ENCODE data around the gene FAM234B. TPM values are rescaled to one million over a fixed set of nuclear protein-coding genes. Genes with fewer than 3 reads are reported as not detected.
"Not testable (repeated sequence)": the region's sequence is repeated elsewhere in the genome, so short reads cannot be mapped to it uniquely, and the experiment has no call there.

FAM234B gene
- total RNA-seq, 1 donor from 2014 or later, result 16.3 TPM

- Mint-ChIP-seq H3K27me3 (ENCODE audit: low read depth) (peaks cover 19% of the 10 kb centered on the region), H3K9me3 (no peaks in the 10 kb centered on the region), H3K27ac (ENCODE audit: unreplicated experiment) (no peak overlapping the region), H3K4me3 (peak overlapping the region; percentile 43), H3K36me3 (ENCODE audit: low read depth) (no peaks in the 10 kb centered on the region), H3K4me1 (peaks cover 22% of the 10 kb centered on the region)
- DNase-seq (ENCODE audit: low read depth, low spot score), result no peak
- TF ChIP-seq CTCF (conservative IDR thresholded peaks at IDR 0.05), result no peak
These were observed 2.8 kb downstream of the FAM234B start for GRCh38 chr12:13046964-13047363.

DNA sequence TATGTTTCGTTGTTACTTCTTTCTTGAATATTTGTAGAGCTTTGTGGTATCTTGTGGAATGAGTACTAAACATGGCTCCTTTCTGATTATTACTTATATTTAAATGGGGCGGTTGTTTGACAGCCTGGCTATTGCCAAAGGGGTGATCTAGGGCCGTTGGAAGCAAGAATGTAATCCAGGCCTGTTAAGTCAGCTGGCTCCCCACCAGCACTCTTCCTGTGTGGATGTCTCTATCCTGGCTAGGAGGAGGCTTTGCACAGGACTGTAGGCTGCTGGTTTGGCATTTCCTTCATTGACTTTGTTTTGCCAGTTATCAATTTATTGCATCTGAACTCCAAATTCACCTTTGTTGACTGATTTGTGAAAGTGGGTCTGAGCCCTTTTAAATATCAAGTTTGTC lies 5.6 kb downstream of the FAM234B start:
- peaks cover 2% of the 10 kb centered on the region for H3K27me3 Mint-ChIP-seq (ENCODE audit: low read depth)
- H3K27ac Mint-ChIP-seq (ENCODE audit: unreplicated experiment), result no peak overlapping the region
- no peak for DNase-seq (ENCODE audit: low read depth, low spot score)
- H3K4me1 Mint-ChIP-seq, result peaks cover 19% of the 10 kb centered on the region
- no peak overlapping the region for H3K4me3 Mint-ChIP-seq
- H3K36me3 Mint-ChIP-seq (ENCODE audit: low read depth), result peaks cover 8% of the 10 kb centered on the region
- peaks cover 4% of the 10 kb centered on the region for H3K9me3 Mint-ChIP-seq
- TF ChIP-seq CTCF (conservative IDR thresholded peaks at IDR 0.05), result no peak

GRCh38 chr12:13052421-13052820 lies 8.2 kb downstream of the FAM234B start:
- DNase-seq (ENCODE audit: low read depth, low spot score), result no peak
- Mint-ChIP-seq H3K36me3 (ENCODE audit: low read depth) (peaks cover 11% of the 10 kb centered on the region), H3K27ac (ENCODE audit: unreplicated experiment) (no peak overlapping the region), H3K27me3 (ENCODE audit: low read depth) (no peaks in the 10 kb centered on the region), H3K9me3 (peaks cover 4% of the 10 kb centered on the region), H3K4me1 (peaks cover 15% of the 10 kb centered on the region), H3K4me3 (no peak overlapping the region)
- TF ChIP-seq CTCF (conservative IDR thresholded peaks at IDR 0.05), result no peak

DNA sequence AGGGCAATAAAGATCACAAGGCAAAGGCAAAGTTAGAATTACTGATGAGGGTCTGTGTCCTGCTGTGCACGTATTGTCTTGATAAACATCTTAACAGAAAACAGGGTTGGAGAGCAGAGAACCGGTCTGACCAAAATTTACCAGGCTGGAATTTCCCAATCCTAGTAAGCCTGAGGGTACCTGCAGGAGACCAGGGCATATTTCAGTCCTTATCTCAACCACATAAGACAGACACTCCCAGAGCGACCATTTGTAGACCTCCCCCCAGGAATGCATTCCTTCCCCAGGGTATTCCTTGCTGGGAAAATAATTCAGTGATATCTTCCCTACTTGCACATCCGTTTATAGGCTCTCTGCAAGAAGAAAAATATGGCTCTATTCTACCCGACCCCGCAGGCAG lies 9.4 kb downstream of the FAM234B start:
- Mint-ChIP-seq H3K4me1 (peaks cover 15% of the 10 kb centered on the region), H3K36me3 (ENCODE audit: low read depth) (peaks cover 16% of the 10 kb centered on the region)
- H3K27me3 Mint-ChIP-seq (ENCODE audit: low read depth); H3K4me3 Mint-ChIP-seq; H3K9me3 Mint-ChIP-seq; DNase-seq (ENCODE audit: low read depth, low spot score); H3K27ac Mint-ChIP-seq (ENCODE audit: unreplicated experiment): not testable (repeated sequence)

DNA sequence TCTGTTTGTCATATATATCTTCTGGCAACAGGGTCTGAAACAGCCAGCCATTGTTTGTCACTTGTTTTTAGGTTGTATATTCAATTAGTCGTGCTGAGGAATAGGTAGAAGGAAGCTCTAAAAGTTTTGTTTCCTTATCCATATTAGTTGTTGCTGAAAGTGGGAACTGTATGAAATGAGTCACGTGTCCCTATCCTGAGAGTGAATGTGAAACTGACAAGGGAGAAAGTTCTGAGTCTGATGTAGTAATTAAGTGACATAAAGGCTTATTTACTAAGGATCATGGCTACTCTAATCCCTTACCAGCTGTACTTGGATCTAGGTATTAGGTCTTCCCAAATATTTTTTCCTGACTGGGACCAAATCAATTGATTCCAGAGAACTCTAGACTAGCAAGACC lies 16.4 kb downstream of the FAM234B start:
- Mint-ChIP-seq H3K27me3 (ENCODE audit: low read depth) (no peaks in the 10 kb centered on the region), H3K4me1 (peaks cover under 1% of the 10 kb centered on the region), H3K27ac (ENCODE audit: unreplicated experiment) (no peak overlapping the region), H3K9me3 (no peaks in the 10 kb centered on the region), H3K4me3 (no peak overlapping the region), H3K36me3 (ENCODE audit: low read depth) (peaks cover 11% of the 10 kb centered on the region)
- DNase-seq (ENCODE audit: low read depth, low spot score), result no peak
- no peak for TF ChIP-seq CTCF (conservative IDR thresholded peaks at IDR 0.05)

- no peak for TF ChIP-seq CTCF (conservative IDR thresholded peaks at IDR 0.05)
- no peak for DNase-seq (ENCODE audit: low read depth, low spot score)
- H3K4me1 Mint-ChIP-seq, result no peaks in the 10 kb centered on the region
- H3K27me3 Mint-ChIP-seq (ENCODE audit: low read depth), result no peaks in the 10 kb centered on the region
- H3K36me3 Mint-ChIP-seq (ENCODE audit: low read depth), result peaks cover 11% of the 10 kb centered on the region
- no peak overlapping the region for H3K4me3 Mint-ChIP-seq
- no peak overlapping the region for H3K27ac Mint-ChIP-seq (ENCODE audit: unreplicated experiment)
- H3K9me3 Mint-ChIP-seq, result no peaks in the 10 kb centered on the region
These were observed 17.2 kb downstream of the FAM234B start for GRCh38 chr12:13061377-13061776.
